Epithelial cell of esophagus (primary cell): ENCODE results near the gene ZNRF1.

Experiments
- DNase-seq: peaks from one replicate; pipeline ENCODE4 v3.0.0; 2010; ENCODE audit warnings: low read depth
- H3K4me3 ChIP-seq: 2 replicates; pipeline ENCODE4 v1.5.1; 2011; ENCODE audit warnings: mild to moderate bottlenecking, low read length, control low read depth
- CTCF ChIP-seq: IDR thresholded peaks from 2 replicates; pipeline ENCODE4 v1.5.1; 2011; ENCODE audit warnings: low read depth, mild to moderate bottlenecking, low read length, control low read depth, inconsistent platforms; ENCODE audit not compliant: insufficient read depth; ENCODE audit errors: missing control alignments

ZNRF1 gene

GRCh38 chr16:75048054-75048453 lies 49.2 kb downstream of the ZNRF1 start:
- DNase-seq: peak; percentile 27
- TF ChIP-seq CTCF: no peak
- no peak overlapping the region for H3K4me3 ChIP-seq

DNA sequence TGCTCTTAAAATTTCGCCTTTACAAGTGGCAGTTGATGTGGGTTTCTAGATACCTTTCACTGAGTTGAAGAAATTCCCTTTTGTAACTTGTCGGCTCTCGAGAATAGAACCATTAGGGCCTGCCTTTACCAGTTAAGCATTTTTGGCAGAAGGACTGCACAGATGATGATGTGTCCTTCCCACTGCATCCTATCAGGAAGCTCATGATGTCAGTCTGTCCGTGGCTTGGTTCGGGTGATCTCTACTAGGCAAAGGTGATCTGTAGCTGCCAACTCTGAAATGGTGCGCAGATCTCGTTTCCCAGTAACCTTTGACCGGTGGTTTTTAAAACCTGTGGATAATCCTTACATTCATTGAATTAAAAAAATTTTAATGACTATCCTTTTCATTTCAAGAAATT lies 49.7 kb downstream of the ZNRF1 start:
- no peak for DNase-seq

DNA sequence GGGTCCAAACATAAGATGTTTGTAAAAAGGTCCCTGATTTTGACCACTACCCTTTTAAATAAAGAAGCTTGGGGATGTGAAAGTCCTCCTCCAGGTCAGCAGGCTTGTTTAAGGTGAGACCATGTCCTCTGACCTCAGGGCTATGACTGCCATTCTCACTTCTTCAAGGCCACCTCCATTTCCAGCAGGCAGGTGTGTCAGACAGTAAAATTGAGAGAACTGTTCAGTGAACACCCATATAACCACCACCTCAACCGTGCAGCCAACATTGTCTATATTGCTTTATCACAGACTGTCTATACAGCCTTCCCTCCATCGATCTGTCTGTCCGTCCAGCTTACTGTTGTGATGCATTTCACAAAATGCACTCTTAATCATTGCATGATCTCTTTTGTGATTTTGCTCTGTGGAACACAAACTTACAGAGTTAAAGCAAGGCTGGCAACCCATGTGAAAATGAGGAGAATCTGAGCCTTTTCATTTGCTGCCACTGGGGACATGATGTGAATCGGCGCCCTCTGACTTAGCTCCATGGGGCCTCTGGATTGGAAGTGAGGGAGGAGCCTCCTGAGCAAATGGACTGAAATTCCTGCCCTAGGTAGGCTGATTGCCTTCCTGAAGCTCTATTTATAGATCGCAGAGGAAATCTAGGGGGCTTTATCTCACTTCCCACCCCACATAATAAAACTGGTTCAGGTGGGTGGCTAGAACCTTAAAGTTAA lies 53.8 kb downstream of the ZNRF1 start:
- no peak for DNase-seq
- no peak for TF ChIP-seq CTCF
- H3K4me3 ChIP-seq: no peak overlapping the region

More for the DNA sequence above, 49.7 kb downstream of the ZNRF1 start:
- H3K4me3 ChIP-seq: no peak overlapping the region
- TF ChIP-seq CTCF: no peak

- DNase-seq: no peak
- no peak for TF ChIP-seq CTCF
- H3K4me3 ChIP-seq: no peak overlapping the region
These were observed 55.1 kb downstream of the ZNRF1 start for GRCh38 chr16:75053791-75054555.

- H3K4me3 ChIP-seq: no peak overlapping the region
- no peak for TF ChIP-seq CTCF
- DNase-seq: no peak
These were observed 55.7 kb downstream of the ZNRF1 start for GRCh38 chr16:75054556-75054947.

DNA sequence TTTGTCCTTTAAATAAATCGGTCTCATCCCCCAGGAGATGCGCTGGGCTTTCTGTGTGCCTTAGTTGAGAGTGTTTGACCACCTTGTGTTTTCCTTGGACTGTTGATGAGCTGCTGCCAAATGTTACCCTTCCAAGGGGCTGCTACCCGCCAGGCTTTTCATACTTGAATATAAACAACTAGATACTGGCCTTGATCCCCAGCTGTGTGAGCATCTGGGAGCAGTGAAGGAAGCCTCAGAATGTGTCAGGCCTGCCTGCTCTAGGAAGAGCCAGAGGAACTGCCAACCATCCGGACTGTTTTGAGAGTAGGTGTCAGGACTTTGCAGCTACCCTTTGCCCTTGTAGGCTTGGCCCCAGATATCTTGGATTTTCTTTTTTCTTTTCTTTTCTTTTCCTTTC lies 60.0 kb downstream of the ZNRF1 start:
- H3K4me3 ChIP-seq: no peak overlapping the region
- no peak for DNase-seq
- no peak for TF ChIP-seq CTCF
